Loucy (cell line): ENCODE results near the gene SPATA3.
A peak's percentile ranks its signal among the peaks of the same experiment; 100 is the strongest.

Source experiments
- H2AFZ ChIP-seq: fragments of 200-600 bp; sonication (generic); 2 replicates; pipeline ENCODE4 v1.6.0; 2016; ENCODE audit warnings: antibody characterized with exemption, mild to moderate bottlenecking, low read length, moderate library complexity
- H3F3A ChIP-seq: fragments of 200-600 bp; 2 replicates; pipeline ENCODE4 v1.6.0; 2016; ENCODE audit warnings: antibody characterized with exemption, low read depth, mild to moderate bottlenecking
- H3K27me3 ChIP-seq: fragments of 200-600 bp; sonication (generic); 2 replicates; pipeline ENCODE4 v1.6.1; 2014; ENCODE audit warnings: low read length, mild to moderate bottlenecking; ENCODE audit not compliant: insufficient read depth, poor library complexity, severe bottlenecking
- H3K36me3 ChIP-seq: fragments of 200-600 bp; sonication (generic); 2 replicates; pipeline ENCODE4 v1.6.1; 2016; ENCODE audit warnings: low read length; ENCODE audit not compliant: insufficient read depth
- H3K4me1 ChIP-seq: fragments of 200-600 bp; sonication (generic); 2 replicates; pipeline ENCODE4 v1.5.1; 2014; ENCODE audit warnings: low read length, mild to moderate bottlenecking; ENCODE audit not compliant: insufficient read depth, poor library complexity, severe bottlenecking
- H3K4me2 ChIP-seq: fragments of 200-600 bp; sonication (generic); 2 replicates; pipeline ENCODE4 v1.6.0; 2014; ENCODE audit warnings: antibody characterized with exemption, low read length, low read depth, mild to moderate bottlenecking; ENCODE audit not compliant: poor library complexity, severe bottlenecking
- H3K4me3 ChIP-seq: fragments of 200-600 bp; sonication (generic); 2 replicates; pipeline ENCODE4 v1.5.1; 2014; ENCODE audit warnings: low read length, mild to moderate bottlenecking, mixed read lengths; ENCODE audit not compliant: poor library complexity, severe bottlenecking
- H3K79me2 ChIP-seq: fragments of 200-600 bp; sonication (generic); 2 replicates; pipeline ENCODE4 v1.6.1; 2014; ENCODE audit warnings: low read length; ENCODE audit not compliant: insufficient read depth
- H3K9ac ChIP-seq: fragments of 200-600 bp; sonication (generic); 2 replicates; pipeline ENCODE4 v1.6.0; 2014; ENCODE audit warnings: mild to moderate bottlenecking, low read depth, low read length, moderate library complexity; ENCODE audit not compliant: poor library complexity, severe bottlenecking
- H3K9me2 ChIP-seq: fragments of 200-600 bp; sonication (generic); replicated peaks from 2 replicates; pipeline ENCODE4 v1.6.1; 2016; ENCODE audit warnings: low read depth, low read length, mixed read lengths
- H3K9me3 ChIP-seq: fragments of 200-600 bp; sonication (generic); 2 replicates; pipeline ENCODE4 v1.6.1; 2014; ENCODE audit warnings: mild to moderate bottlenecking, antibody characterized with exemption, low read length, low read depth; ENCODE audit not compliant: insufficient read depth
- H4K20me1 ChIP-seq: fragments of 200-600 bp; sonication (generic); 2 replicates; pipeline ENCODE4 v1.6.0; 2014; ENCODE audit warnings: antibody characterized with exemption, low read length, mild to moderate bottlenecking; ENCODE audit not compliant: insufficient read depth, poor library complexity, severe bottlenecking
- CTCF ChIP-seq: fragments of 200-600 bp; sonication (generic); conservative IDR thresholded peaks from 2 replicates; pipeline ENCODE4 v1.5.1; 2014; ENCODE audit warnings: mild to moderate bottlenecking, antibody characterized with exemption, low read length
- EZH2phosphoT487 ChIP-seq: fragments of 200-600 bp; IDR thresholded peaks from 2 replicates; pipeline ENCODE4 v1.6.1; 2018; ENCODE audit warnings: antibody characterized with exemption, mild to moderate bottlenecking, moderate library complexity, borderline replicate concordance

Gene SPATA3

GRCh38 chr2:230969659-230970015 is 26.3 kb upstream of the SPATA3 start:
- H3F3A ChIP-seq: 0 out of 2 replicates have a peak, but pooled peaks cover 2% of the 10 kb centered on the region
- no peaks in the 10 kb centered on the region for H3K27me3 ChIP-seq
- TF ChIP-seq CTCF: no peak
- no peak for TF ChIP-seq EZH2phosphoT487
- H3K9me3 ChIP-seq: no peaks in the 10 kb centered on the region
- no peaks in the 10 kb centered on the region for H3K79me2 ChIP-seq
- no peak overlapping the region for H2AFZ ChIP-seq
- H4K20me1 ChIP-seq: no peaks in the 10 kb centered on the region
- H3K36me3 ChIP-seq: no peaks in the 10 kb centered on the region
- no peaks in the 10 kb centered on the region for H3K9me2 ChIP-seq
- peaks cover 15% of the 10 kb centered on the region for H3K4me1 ChIP-seq
- no peak overlapping the region for H3K4me2 ChIP-seq
- H3K4me3 ChIP-seq: no peak overlapping the region
- H3K9ac ChIP-seq: no peak overlapping the region

GRCh38 chr2:230972046-230972445 is 23.9 kb upstream of the SPATA3 start:
- no peaks in the 10 kb centered on the region for H3K36me3 ChIP-seq
- no peaks in the 10 kb centered on the region for H3K9me2 ChIP-seq
- 0 out of 2 replicates have a peak, but pooled peaks cover 2% of the 10 kb centered on the region for H3F3A ChIP-seq
- H4K20me1 ChIP-seq: no peaks in the 10 kb centered on the region
- no peak overlapping the region for H3K4me2 ChIP-seq
- H3K9me3 ChIP-seq: no peaks in the 10 kb centered on the region
- no peaks in the 10 kb centered on the region for H3K79me2 ChIP-seq
- H3K9ac ChIP-seq: no peak overlapping the region
- TF ChIP-seq CTCF (no peak), EZH2phosphoT487 (no peak)
- H3K4me1 ChIP-seq: peaks cover 38% of the 10 kb centered on the region
- no peaks in the 10 kb centered on the region for H3K27me3 ChIP-seq
- no peak overlapping the region for H2AFZ ChIP-seq
- H3K4me3 ChIP-seq: no peak overlapping the region

- Histone ChIP-seq H3K36me3 (no peaks in the 10 kb centered on the region), H3K27me3 (no peaks in the 10 kb centered on the region), H3F3A (0 out of 2 replicates have a peak, but pooled peaks cover 4% of the 10 kb centered on the region), H3K4me3 (peak overlapping the region; percentile 56), H3K9me3 (no peaks in the 10 kb centered on the region), H3K79me2 (no peaks in the 10 kb centered on the region), H3K9me2 (no peaks in the 10 kb centered on the region), H3K9ac (peak overlapping the region; percentile 15), H2AFZ (no peak overlapping the region), H3K4me2 (peak overlapping the region; percentile 76), H4K20me1 (no peaks in the 10 kb centered on the region), H3K4me1 (peaks cover 43% of the 10 kb centered on the region)
- TF ChIP-seq CTCF: no peak
Observed at GRCh38 chr2:230974096-230974913, 21.6 kb upstream of the SPATA3 start.
